Measurements from ENCODE around the gene SRPK2.

- TF ChIP-seq ZBTB21 (tag by site-specific recombination; IDR thresholded peaks at IDR 0.05) (no peak), ZBTB7A (tag by site-specific recombination; IDR thresholded peaks at IDR 0.05; ENCODE audit: low read depth) (no peak), ZNF785 (tag by site-specific recombination; IDR thresholded peaks at IDR 0.05) (no peak), KLF16 (tag by site-specific recombination; IDR thresholded peaks at IDR 0.05) (no peak), ZNF174 (tag by site-specific recombination; IDR thresholded peaks at IDR 0.05) (no peak), ZNF645 (tag by site-specific recombination; IDR thresholded peaks at IDR 0.05) (no peak), CTCF (tag by site-specific recombination; IDR thresholded peaks at IDR 0.05) (no peak), ZNF121 (tag by site-specific recombination; IDR thresholded peaks at IDR 0.05) (no peak), PRDM1 (tag by site-specific recombination; IDR thresholded peaks at IDR 0.05) (no peak)
Measured at GRCh38 chr7:105369944-105370343, 18.8 kb downstream of the SRPK2 start.

All from HEK293 (cell line).